ENCODE results near the gene MAGI1. TPM values are rescaled to one million over a fixed set of nuclear protein-coding genes. Genes with fewer than 3 reads are reported as not detected.

The MAGI1 gene
- total RNA-seq, 1 donor from 2014 or later, result 44.9 TPM

- DNase-seq (ENCODE audit: extremely low read depth, low read depth, low spot score), result no peak
Observed at GRCh38 chr3:65777050-65777449, 261.7 kb downstream of the MAGI1 start.

DNA sequence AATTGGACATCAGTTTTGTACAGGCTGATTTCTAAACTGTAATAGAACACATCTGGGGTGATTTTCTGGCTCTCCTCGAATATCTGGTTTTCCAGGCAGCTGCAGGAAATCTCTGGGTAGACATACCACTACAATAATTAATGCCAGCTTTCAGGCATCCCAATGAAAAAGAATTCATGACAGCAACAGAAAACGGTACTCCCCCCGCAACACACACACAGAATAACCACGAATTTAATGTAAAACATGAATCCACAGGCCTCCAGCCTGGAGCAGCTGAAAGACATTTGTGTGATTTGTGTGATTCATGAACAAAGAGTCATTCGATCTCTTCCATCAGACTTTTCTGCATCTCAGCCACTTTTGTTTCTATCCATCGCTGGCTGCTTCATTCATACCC lies 262.2 kb downstream of the MAGI1 start:
- DNase-seq (ENCODE audit: extremely low read depth, low read depth, low spot score), result no peak

GRCh38 chr3:65776081-65776480 lies 262.6 kb downstream of the MAGI1 start:
- DNase-seq (ENCODE audit: extremely low read depth, low read depth, low spot score), result no peak

GRCh38 chr3:65772758-65773157 lies 266.0 kb downstream of the MAGI1 start:
- no peak for DNase-seq (ENCODE audit: extremely low read depth, low read depth, low spot score)

DNA sequence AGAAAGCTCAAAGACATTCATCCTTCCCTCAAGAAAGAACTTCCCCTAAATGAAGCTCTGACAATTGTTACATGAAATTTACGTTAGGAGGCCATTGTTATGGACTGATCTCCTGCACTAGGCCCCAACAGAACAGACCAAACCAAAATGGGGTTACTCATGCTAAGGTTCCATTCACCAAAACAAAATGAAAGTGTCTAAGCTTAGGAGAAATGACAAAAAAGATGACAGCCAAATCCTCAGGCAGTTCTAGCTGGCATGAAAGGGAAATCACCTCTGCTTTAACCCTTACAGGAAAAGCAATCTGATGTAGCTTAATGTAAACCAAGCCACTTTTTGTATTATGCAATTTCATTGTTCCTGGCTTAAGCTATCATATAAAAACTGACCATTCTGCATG lies 271.2 kb downstream of the MAGI1 start:
- no peak for DNase-seq (ENCODE audit: extremely low read depth, low read depth, low spot score)

DNA sequence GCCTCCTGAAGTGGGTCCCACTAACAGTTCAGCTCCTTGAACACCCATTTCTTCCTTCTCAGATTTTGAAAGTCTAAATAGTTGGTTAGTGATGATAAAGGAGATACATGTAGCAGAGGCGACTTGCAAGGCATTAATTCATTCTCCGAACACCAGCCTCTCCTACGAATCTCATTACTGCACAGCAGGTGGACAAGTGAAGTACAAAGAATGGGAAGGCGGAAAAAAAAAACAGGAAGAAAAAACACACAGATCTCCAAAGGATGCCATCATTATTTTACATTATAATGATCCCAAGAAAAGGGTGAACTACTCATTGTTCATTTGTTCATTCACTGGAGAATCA lies 276.5 kb downstream of the MAGI1 start:
- no peak for DNase-seq (ENCODE audit: extremely low read depth, low read depth, low spot score)

GRCh38 chr3:65761446-65762234 lies 277.1 kb downstream of the MAGI1 start:
- DNase-seq (ENCODE audit: extremely low read depth, low read depth, low spot score), result no peak

DNA sequence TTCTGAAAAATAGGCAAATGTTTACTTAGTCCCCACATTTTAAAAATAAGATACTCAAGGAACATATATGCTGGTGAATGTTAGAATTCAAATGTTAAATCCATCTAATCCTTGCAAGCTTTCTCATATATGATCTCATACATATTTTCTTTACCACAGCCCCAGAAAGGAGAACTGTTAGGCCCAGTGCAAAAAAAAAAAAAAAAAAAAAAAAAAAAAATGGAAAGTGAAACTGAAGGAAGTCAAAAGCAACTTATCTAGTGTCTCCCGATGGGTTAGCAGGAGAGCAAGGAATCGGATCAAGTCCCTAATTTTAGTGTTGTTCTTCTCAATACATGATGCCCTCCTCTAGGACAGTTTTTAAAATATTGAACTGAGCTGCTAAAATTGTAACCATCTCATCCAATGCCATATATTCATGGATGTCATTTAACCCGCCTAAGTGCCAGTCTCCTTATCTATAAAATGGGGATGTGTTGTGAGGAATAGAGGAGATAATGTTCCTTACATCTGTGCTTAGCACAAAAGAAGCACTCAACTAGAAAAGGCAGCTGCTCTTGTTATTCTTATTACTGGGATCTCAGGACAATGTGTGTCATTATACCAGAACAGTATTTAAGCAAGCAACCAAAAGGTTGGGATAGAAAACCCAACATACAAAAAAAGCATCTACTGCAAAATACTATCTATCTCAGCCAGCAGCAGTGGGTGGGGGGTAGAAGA lies 279.7 kb downstream of the MAGI1 start:
- no peak for DNase-seq (ENCODE audit: extremely low read depth, low read depth, low spot score)

DNA sequence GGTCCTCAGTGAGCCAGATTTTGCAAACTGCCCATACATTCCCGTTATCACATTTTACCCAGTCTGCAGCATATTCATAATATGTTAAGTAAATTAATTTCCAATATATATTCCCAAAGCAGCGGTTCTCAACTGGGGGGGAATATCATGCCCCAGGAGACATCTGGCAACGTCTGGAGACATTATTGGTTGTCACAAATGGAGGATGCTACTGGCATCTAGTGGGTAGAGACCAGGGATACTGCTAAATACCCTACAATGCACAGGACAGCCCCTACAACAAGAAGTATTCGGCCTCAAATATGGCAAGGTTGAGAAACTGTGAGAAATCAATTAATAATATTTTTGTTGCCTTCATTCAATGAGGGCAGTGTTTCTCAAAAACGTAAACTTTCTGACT lies 280.3 kb downstream of the MAGI1 start:
- DNase-seq (ENCODE audit: extremely low read depth, low read depth, low spot score), result no peak

- no peak for DNase-seq (ENCODE audit: extremely low read depth, low read depth, low spot score)
Observed at GRCh38 chr3:65752636-65753035, 286.1 kb downstream of the MAGI1 start.

- DNase-seq (ENCODE audit: extremely low read depth, low read depth, low spot score), result no peak
Observed at GRCh38 chr3:65751123-65751700, 287.5 kb downstream of the MAGI1 start.

DNA sequence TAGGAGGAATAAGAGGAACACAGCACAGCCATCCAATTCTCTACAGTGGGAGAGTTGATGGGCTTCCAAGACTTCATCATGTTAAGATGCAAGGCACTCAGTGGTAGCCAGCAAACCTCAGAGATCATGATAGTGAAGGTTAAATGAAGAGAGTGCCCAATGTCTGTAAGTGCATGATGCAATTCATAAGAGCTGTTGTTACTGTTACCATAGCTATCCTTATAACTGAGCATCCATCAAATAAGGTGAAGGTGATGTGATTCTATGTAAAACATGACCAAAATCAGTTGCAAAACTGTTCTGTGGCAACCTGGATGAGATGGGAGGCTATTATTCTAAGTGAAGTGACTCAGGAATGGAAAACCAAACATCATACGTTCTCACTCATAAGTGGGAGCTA lies 289.7 kb downstream of the MAGI1 start:
- DNase-seq (ENCODE audit: extremely low read depth, low read depth, low spot score), result no peak

- no peak for DNase-seq (ENCODE audit: extremely low read depth, low read depth, low spot score)
Observed at GRCh38 chr3:65748326-65748725, 290.4 kb downstream of the MAGI1 start.

- DNase-seq (ENCODE audit: extremely low read depth, low read depth, low spot score), result no peak
Observed at GRCh38 chr3:65746848-65747247, 291.9 kb downstream of the MAGI1 start.

DNA sequence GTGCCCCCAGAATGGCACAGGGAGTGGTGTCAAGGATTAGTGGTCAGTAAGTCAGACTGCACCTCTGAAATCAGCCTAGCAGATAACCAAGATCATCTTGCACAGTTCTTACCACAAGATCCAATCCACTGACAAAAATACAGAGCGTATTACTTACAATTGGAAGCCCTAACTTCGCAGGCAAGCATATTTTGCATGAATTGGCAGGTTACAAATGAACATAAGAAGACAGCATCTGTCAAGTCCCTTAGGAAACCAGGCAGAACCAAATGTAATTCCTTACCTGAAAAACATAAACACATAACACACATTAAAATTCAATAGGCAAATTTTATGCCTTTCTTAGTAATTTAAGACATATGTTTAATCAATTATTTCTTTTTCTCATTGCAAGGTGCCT lies 293.4 kb downstream of the MAGI1 start:
- DNase-seq (ENCODE audit: extremely low read depth, low read depth, low spot score), result no peak

DNA sequence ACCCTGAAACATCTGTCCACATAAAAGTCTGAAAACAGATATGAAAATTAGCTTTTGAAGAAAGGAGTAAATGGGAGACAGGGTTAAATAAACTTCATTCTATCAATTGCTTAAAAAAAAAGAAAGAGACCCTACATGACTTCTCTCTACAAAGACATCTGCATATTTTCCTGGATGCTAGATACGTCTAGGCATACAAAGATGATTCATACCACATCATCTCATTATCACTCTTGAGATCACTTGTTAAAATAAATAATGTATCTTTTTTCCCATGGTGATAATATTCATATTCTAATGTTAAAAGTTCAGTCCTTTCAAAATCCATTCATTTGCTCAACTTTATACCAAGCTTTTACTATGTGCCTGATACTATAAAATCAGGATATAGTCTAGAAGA lies 295.8 kb downstream of the MAGI1 start:
- no peak for DNase-seq (ENCODE audit: extremely low read depth, low read depth, low spot score)

DNA sequence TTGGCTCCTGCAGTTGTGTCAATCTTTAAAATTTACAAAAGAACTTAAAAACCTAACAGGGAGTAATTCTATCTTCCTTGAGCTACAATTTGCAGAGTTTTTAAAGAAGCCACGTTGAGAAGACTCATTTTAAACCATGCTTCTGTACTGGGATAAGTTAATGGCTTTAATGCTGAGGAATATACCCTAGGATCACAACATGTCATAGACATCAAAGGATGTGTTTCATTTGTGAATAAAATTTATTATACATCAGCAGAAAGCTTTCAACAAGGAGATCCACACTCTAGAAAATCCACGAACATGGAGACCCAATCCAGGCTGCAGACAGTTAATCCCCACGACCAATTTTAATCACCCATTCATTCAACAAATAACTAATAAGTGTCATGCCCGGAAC lies 297.2 kb downstream of the MAGI1 start:
- no peak for DNase-seq (ENCODE audit: extremely low read depth, low read depth, low spot score)

- DNase-seq (ENCODE audit: extremely low read depth, low read depth, low spot score), result no peak
Observed at GRCh38 chr3:65739901-65740541, 298.7 kb downstream of the MAGI1 start.

- DNase-seq (ENCODE audit: extremely low read depth, low read depth, low spot score), result no peak
Observed at GRCh38 chr3:65734792-65735191, 303.9 kb downstream of the MAGI1 start.

- DNase-seq (ENCODE audit: extremely low read depth, low read depth, low spot score), result no peak
Observed at GRCh38 chr3:65734382-65734781, 304.3 kb downstream of the MAGI1 start.

- DNase-seq (ENCODE audit: extremely low read depth, low read depth, low spot score), result no peak
Observed at GRCh38 chr3:65733459-65733858, 305.3 kb downstream of the MAGI1 start.

All from glomerular endothelial cell (primary cell).